Loucy (cell line): ENCODE data around the gene ARHGAP25.

ENCODE experiments used
- H2AFZ ChIP-seq: fragments of 200-600 bp; sonication (generic); 2 replicates; pipeline ENCODE4 v1.6.0; 2016; ENCODE audit warnings: antibody characterized with exemption, mild to moderate bottlenecking, low read length, moderate library complexity
- H3F3A ChIP-seq: fragments of 200-600 bp; 2 replicates; pipeline ENCODE4 v1.6.0; 2016; ENCODE audit warnings: antibody characterized with exemption, low read depth, mild to moderate bottlenecking
- H3K27me3 ChIP-seq: fragments of 200-600 bp; sonication (generic); 2 replicates; pipeline ENCODE4 v1.6.1; 2014; ENCODE audit warnings: low read length, mild to moderate bottlenecking; ENCODE audit not compliant: insufficient read depth, poor library complexity, severe bottlenecking
- H3K36me3 ChIP-seq: fragments of 200-600 bp; sonication (generic); 2 replicates; pipeline ENCODE4 v1.6.1; 2016; ENCODE audit warnings: low read length; ENCODE audit not compliant: insufficient read depth
- H3K4me1 ChIP-seq: fragments of 200-600 bp; sonication (generic); 2 replicates; pipeline ENCODE4 v1.5.1; 2014; ENCODE audit warnings: low read length, mild to moderate bottlenecking; ENCODE audit not compliant: insufficient read depth, poor library complexity, severe bottlenecking
- H3K4me2 ChIP-seq: fragments of 200-600 bp; sonication (generic); 2 replicates; pipeline ENCODE4 v1.6.0; 2014; ENCODE audit warnings: antibody characterized with exemption, low read length, low read depth, mild to moderate bottlenecking; ENCODE audit not compliant: poor library complexity, severe bottlenecking
- H3K4me3 ChIP-seq: fragments of 200-600 bp; sonication (generic); 2 replicates; pipeline ENCODE4 v1.5.1; 2014; ENCODE audit warnings: low read length, mild to moderate bottlenecking, mixed read lengths; ENCODE audit not compliant: poor library complexity, severe bottlenecking
- H3K79me2 ChIP-seq: fragments of 200-600 bp; sonication (generic); 2 replicates; pipeline ENCODE4 v1.6.1; 2014; ENCODE audit warnings: low read length; ENCODE audit not compliant: insufficient read depth
- H3K9ac ChIP-seq: fragments of 200-600 bp; sonication (generic); 2 replicates; pipeline ENCODE4 v1.6.0; 2014; ENCODE audit warnings: mild to moderate bottlenecking, low read depth, low read length, moderate library complexity; ENCODE audit not compliant: poor library complexity, severe bottlenecking
- H3K9me2 ChIP-seq: fragments of 200-600 bp; sonication (generic); replicated peaks from 2 replicates; pipeline ENCODE4 v1.6.1; 2016; ENCODE audit warnings: low read depth, low read length, mixed read lengths
- H3K9me3 ChIP-seq: fragments of 200-600 bp; sonication (generic); 2 replicates; pipeline ENCODE4 v1.6.1; 2014; ENCODE audit warnings: mild to moderate bottlenecking, antibody characterized with exemption, low read length, low read depth; ENCODE audit not compliant: insufficient read depth
- H4K20me1 ChIP-seq: fragments of 200-600 bp; sonication (generic); 2 replicates; pipeline ENCODE4 v1.6.0; 2014; ENCODE audit warnings: antibody characterized with exemption, low read length, mild to moderate bottlenecking; ENCODE audit not compliant: insufficient read depth, poor library complexity, severe bottlenecking
- CTCF ChIP-seq: fragments of 200-600 bp; sonication (generic); conservative IDR thresholded peaks from 2 replicates; pipeline ENCODE4 v1.5.1; 2014; ENCODE audit warnings: mild to moderate bottlenecking, antibody characterized with exemption, low read length
- EZH2phosphoT487 ChIP-seq: fragments of 200-600 bp; IDR thresholded peaks from 2 replicates; pipeline ENCODE4 v1.6.1; 2018; ENCODE audit warnings: antibody characterized with exemption, mild to moderate bottlenecking, moderate library complexity, borderline replicate concordance

ARHGAP25 gene

GRCh38 chr2:68767996-68768395 is 33.4 kb downstream of the ARHGAP25 start:
- Histone ChIP-seq H3K4me2 (no peak overlapping the region), H3F3A (peaks cover 2% of the 10 kb centered on the region; the same call in 1 of the 2 replicates), H2AFZ (no peak overlapping the region), H3K4me3 (no peak overlapping the region), H3K27me3 (no peaks in the 10 kb centered on the region), H3K79me2 (peaks cover 84% of the 10 kb centered on the region), H4K20me1 (no peaks in the 10 kb centered on the region), H3K9me2 (no peaks in the 10 kb centered on the region), H3K4me1 (peaks cover 80% of the 10 kb centered on the region), H3K9me3 (no peaks in the 10 kb centered on the region), H3K9ac (peak overlapping the region; percentile 58), H3K36me3 (no peaks in the 10 kb centered on the region)
- TF ChIP-seq CTCF, result no peak
- no peak for TF ChIP-seq EZH2phosphoT487

DNA sequence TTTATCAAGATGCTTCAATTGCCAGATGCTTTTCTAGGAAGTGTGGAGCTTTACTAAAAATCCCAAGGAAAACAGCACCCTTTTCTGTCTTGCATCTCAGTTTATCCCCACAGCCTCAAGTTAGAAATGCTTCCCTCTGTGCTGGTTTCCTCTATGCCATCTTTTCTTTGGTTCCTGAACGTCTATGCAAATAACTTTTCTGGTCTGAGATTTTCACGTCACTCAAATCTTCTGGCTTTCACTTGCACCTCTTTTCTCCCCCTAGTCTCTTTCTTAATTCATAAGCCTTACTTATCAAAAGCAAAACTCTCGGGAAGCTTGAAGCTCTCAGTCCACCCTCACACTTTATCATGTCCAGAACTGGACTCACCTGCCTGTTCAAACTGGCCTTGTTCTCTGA is 33.9 kb downstream of the ARHGAP25 start:
- H4K20me1 ChIP-seq, result no peaks in the 10 kb centered on the region
- H3K4me2 ChIP-seq, result no peak overlapping the region
- H3K79me2 ChIP-seq, result peaks cover 88% of the 10 kb centered on the region
- no peaks in the 10 kb centered on the region for H3K9me2 ChIP-seq
- H3K27me3 ChIP-seq, result no peaks in the 10 kb centered on the region
- H3F3A ChIP-seq, result peaks cover 2% of the 10 kb centered on the region; the same call in 1 of the 2 replicates
- no peak overlapping the region for H2AFZ ChIP-seq
- TF ChIP-seq CTCF, result no peak
- no peak for TF ChIP-seq EZH2phosphoT487
- H3K4me1 ChIP-seq, result peaks cover 77% of the 10 kb centered on the region
- H3K4me3 ChIP-seq, result no peak overlapping the region
- no peaks in the 10 kb centered on the region for H3K9me3 ChIP-seq
- no peaks in the 10 kb centered on the region for H3K36me3 ChIP-seq
- no peak overlapping the region for H3K9ac ChIP-seq

DNA sequence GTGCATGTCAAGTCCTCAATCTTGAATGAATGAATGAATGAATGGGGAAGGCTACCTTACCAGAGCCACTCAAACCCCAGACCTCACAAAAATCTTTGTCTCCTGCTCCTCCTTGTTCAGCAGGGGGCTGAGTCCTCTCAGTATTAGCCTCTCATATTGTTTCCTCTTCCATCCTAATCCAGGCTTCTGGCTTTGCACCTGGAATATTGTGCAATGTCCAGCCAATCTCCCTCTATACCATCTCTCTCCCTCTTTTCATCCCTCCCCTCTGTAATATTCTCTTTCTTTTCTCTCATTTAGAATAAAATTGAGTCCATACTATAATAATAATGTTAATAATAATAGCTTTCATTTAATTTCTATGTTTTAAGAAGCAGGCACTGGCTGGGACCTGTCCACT is 34.3 kb downstream of the ARHGAP25 start:
- Histone ChIP-seq H3K79me2 (peaks cover 92% of the 10 kb centered on the region), H3K9ac (no peak overlapping the region), H3K4me3 (no peak overlapping the region), H3K9me2 (no peaks in the 10 kb centered on the region), H3K4me2 (no peak overlapping the region), H3K27me3 (no peaks in the 10 kb centered on the region), H2AFZ (no peak overlapping the region), H3K36me3 (no peaks in the 10 kb centered on the region), H3K9me3 (no peaks in the 10 kb centered on the region), H4K20me1 (no peaks in the 10 kb centered on the region), H3F3A (peaks cover 2% of the 10 kb centered on the region; the same call in 1 of the 2 replicates), H3K4me1 (peaks cover 77% of the 10 kb centered on the region)
- TF ChIP-seq EZH2phosphoT487, result no peak
- no peak for TF ChIP-seq CTCF
